Activated B cell treated with CpG ODN at 0.5 μM for 24 hours (primary cell): Measurements from ENCODE around the gene SATB1. TPM values are rescaled to one million over a fixed set of nuclear protein-coding genes. Genes with fewer than 3 reads are reported as not detected.

Experiments
- ATAC-seq: fragments of 200-7000 bp; cut with Tn5 transposase; one replicate; pipeline ENCODE4 v1.10.0; 2021; ENCODE audit warnings: low read depth, mild to moderate bottlenecking, moderate library complexity
- CTCF ChIA-PET: fragments of 350-600 bp; sonication (Branson Sonifier 250); formaldehyde crosslinking; loops from one replicate; lab custom pipeline; 2021; ENCODE audit warnings: antibody characterized with exemption; lab: Charles Lee
- POLR2A ChIA-PET: fragments of 350-600 bp; sonication (Branson Sonifier 250); formaldehyde crosslinking; loops from one replicate; lab custom pipeline; 2021; ENCODE audit warnings: antibody characterized with exemption; lab: Charles Lee
- DNase-seq: peaks from one replicate; pipeline ENCODE4 v3.0.0; 2022
- H3K27ac Mint-ChIP-seq: one replicate; pipeline ENCODE4 v1.8.0; 2020; ENCODE audit warnings: mixed read lengths
- H3K27me3 Mint-ChIP-seq: one replicate; pipeline ENCODE4 v1.8.0; 2021; ENCODE audit warnings: mixed read lengths
- H3K36me3 Mint-ChIP-seq: one replicate; pipeline ENCODE4 v1.8.0; 2021; ENCODE audit warnings: low read depth, mixed read lengths
- H3K4me1 Mint-ChIP-seq: one replicate; pipeline ENCODE4 v1.8.0; 2021; ENCODE audit warnings: mixed read lengths
- H3K4me3 Mint-ChIP-seq: one replicate; pipeline ENCODE4 v1.8.0; 2020; ENCODE audit warnings: mild to moderate bottlenecking, mixed read lengths
- H3K9me3 Mint-ChIP-seq: one replicate; pipeline ENCODE4 v1.8.0; 2020; ENCODE audit warnings: mixed read lengths
- CTCF ChIP-seq: fragments of 200-600 bp; IDR thresholded peaks from one replicate; pipeline ENCODE4 v1.8.0; 2022; ENCODE audit warnings: antibody characterized with exemption, mild to moderate bottlenecking
- intact Hi-C: fragments of 100-400 bp; cut with micrococcal nuclease; formaldehyde crosslinking; loops from one replicate; pipeline ENCODE4 v1.15.1; 2024
- total RNA-seq: library from RNA; stranded (reverse); gene quantifications from 2 replicates; pipeline ENCODE4 v1.2.3, GENCODE V29; 2022

The SATB1 gene
- total RNA-seq, 1 donor from 2014 or later, result 30.8 TPM

GRCh38 chr3:18415167-18415566 lies 10.0 kb downstream of the SATB1 start:
- no peak for DNase-seq
- ChIA-PET CTCF (no interaction called here), POLR2A (no interaction called here)
- peaks cover 3% of the 10 kb centered on the region for H3K4me1 Mint-ChIP-seq
- no peak for TF ChIP-seq CTCF
- no peaks in the 10 kb centered on the region for H3K9me3 Mint-ChIP-seq
- H3K36me3 Mint-ChIP-seq, result peaks cover 52% of the 10 kb centered on the region
- no peak for ATAC-seq
- H3K4me3 Mint-ChIP-seq, result no peak overlapping the region
- H3K27ac Mint-ChIP-seq, result no peak overlapping the region
- H3K27me3 Mint-ChIP-seq, result no peaks in the 10 kb centered on the region
- intact Hi-C loops, result no loop called here

- POLR2A ChIA-PET, result no interaction called here
- peaks cover 53% of the 10 kb centered on the region for H3K36me3 Mint-ChIP-seq
- H3K27ac Mint-ChIP-seq, result no peak overlapping the region
- H3K4me3 Mint-ChIP-seq, result no peak overlapping the region
- no peak for TF ChIP-seq CTCF
- no peaks in the 10 kb centered on the region for H3K9me3 Mint-ChIP-seq
- no peak for ATAC-seq
- no peaks in the 10 kb centered on the region for H3K27me3 Mint-ChIP-seq
- peaks cover 3% of the 10 kb centered on the region for H3K4me1 Mint-ChIP-seq
- DNase-seq, result no peak
- intact Hi-C loops, result no loop called here
- CTCF ChIA-PET, result no interaction called here
These were observed 12.5 kb downstream of the SATB1 start for GRCh38 chr3:18412684-18413083.

DNA sequence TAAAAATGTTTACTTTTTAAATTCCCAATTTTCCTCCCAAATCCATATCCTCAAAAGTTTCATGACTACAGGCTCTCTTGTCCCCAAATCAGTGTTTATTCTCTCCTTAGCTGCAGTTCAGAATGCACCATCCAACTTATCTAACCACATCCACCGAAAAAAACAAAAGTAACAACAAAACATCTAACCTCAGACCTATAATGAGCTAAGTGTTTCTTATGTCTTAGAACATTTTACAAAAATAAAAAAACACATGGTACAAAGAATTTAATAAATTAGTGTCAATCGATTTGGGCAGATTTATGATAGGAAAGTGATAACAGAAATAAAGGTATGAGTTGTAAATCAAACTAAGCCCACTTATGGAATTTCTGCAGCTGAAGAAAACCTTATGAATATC lies 13.6 kb downstream of the SATB1 start:
- Mint-ChIP-seq H3K27ac (no peak overlapping the region), H3K9me3 (no peaks in the 10 kb centered on the region), H3K36me3 (peaks cover 51% of the 10 kb centered on the region), H3K4me3 (no peak overlapping the region), H3K4me1 (no peaks in the 10 kb centered on the region), H3K27me3 (no peaks in the 10 kb centered on the region)
- CTCF ChIA-PET, result no interaction called here
- ATAC-seq (no peak), DNase-seq (no peak)
- POLR2A ChIA-PET, result no interaction called here
- TF ChIP-seq CTCF, result no peak
- intact Hi-C loops, result no loop called here

DNA sequence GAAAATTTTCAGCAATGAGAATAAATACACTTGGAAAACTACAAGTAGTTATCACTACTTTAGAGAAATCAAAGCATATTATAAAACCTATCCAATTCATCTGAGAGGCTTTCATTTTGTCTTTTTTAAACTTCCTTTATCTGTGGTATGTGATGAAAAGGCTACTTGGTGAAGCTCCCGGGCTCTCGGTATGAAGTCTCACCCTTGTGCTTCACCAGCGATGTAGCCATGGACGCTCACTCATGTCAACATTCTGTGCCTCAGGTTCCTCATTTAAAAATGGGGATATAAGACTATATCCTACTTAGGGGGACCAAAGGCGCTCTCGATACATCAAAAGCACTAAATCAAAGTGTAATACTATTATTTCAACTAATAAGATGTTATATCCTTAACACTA lies 14.9 kb downstream of the SATB1 start:
- intact Hi-C loops, result no loop called here
- DNase-seq (no peak), ATAC-seq (no peak)
- peaks cover 41% of the 10 kb centered on the region for H3K36me3 Mint-ChIP-seq
- H3K4me3 Mint-ChIP-seq, result no peak overlapping the region
- POLR2A ChIA-PET, result no interaction called here
- H3K4me1 Mint-ChIP-seq, result no peaks in the 10 kb centered on the region
- H3K27ac Mint-ChIP-seq, result no peak overlapping the region
- no peaks in the 10 kb centered on the region for H3K27me3 Mint-ChIP-seq
- no peaks in the 10 kb centered on the region for H3K9me3 Mint-ChIP-seq
- CTCF ChIA-PET, result no interaction called here
- TF ChIP-seq CTCF, result no peak

- POLR2A ChIA-PET, result no interaction called here
- no peak for TF ChIP-seq CTCF
- Mint-ChIP-seq H3K9me3 (no peaks in the 10 kb centered on the region), H3K4me1 (no peaks in the 10 kb centered on the region), H3K36me3 (peaks cover 34% of the 10 kb centered on the region), H3K4me3 (no peak overlapping the region), H3K27me3 (no peaks in the 10 kb centered on the region), H3K27ac (no peak overlapping the region)
- intact Hi-C loops, result no loop called here
- CTCF ChIA-PET, result no interaction called here
- no peak for DNase-seq
- ATAC-seq, result no peak
These were observed 15.9 kb downstream of the SATB1 start for GRCh38 chr3:18409266-18409665.
